IMR-90 (cell line): Measurements from ENCODE around the gene JAKMIP2. TPM values are rescaled to one million over a fixed set of nuclear protein-coding genes. Genes with fewer than 3 reads are reported as not detected.

Source experiments
- ATAC-seq: fragments of 200-7000 bp; cut with Tn5 transposase; 2 replicates; pipeline ENCODE4 v1.9.1; 2020; ENCODE audit warnings: low read depth, mild to moderate bottlenecking, moderate library complexity
- BruUV-seq: library from RNA; stranded (reverse); fragments of 400-500 nt; replicated peaks from 2 replicates; lab custom pipeline; 2021; lab: Mats Ljungman, UMichigan
- CTCF ChIA-PET: fragments of 300-600 bp; formaldehyde crosslinking; extraction: SDS; loops from one replicate; lab custom pipeline; 2021; ENCODE audit warnings: antibody characterized with exemption; lab: Yijun Ruan, JAX
- POLR2A ChIA-PET: fragments of 300-600 bp; sonication (Branson Sonifier 250); formaldehyde crosslinking; loops from one replicate; lab custom pipeline; 2022; ENCODE audit warnings: antibody characterized with exemption; ENCODE audit not compliant: unreplicated experiment; lab: Charles Lee
- DNase-seq: peaks from one replicate; pipeline ENCODE4 v3.0.0; 2013
- H2AFZ ChIP-seq: replicated peaks from 2 replicates; pipeline ENCODE3; 2013; ENCODE audit warnings: low read length, mild to moderate bottlenecking; ENCODE audit not compliant: poor library complexity
- H2AK5ac ChIP-seq: 2 replicates; pipeline ENCODE4 v1.6.1; 2013; ENCODE audit warnings: low read depth, low read length, inconsistent platforms
- H2AK9ac ChIP-seq: replicated peaks from 2 replicates; pipeline ENCODE3; 2013; ENCODE audit warnings: mild to moderate bottlenecking, low read depth, low read length, moderate library complexity; ENCODE audit not compliant: poor library complexity
- H2BK120ac ChIP-seq: 2 replicates; pipeline ENCODE4 v1.6.1; 2013; ENCODE audit warnings: low read depth, low read length, inconsistent platforms
- H2BK15ac ChIP-seq: 3 replicates; pipeline ENCODE4 v1.6.1; 2013; ENCODE audit warnings: low read depth, low read length, inconsistent platforms
- H2BK20ac ChIP-seq: 2 replicates; pipeline ENCODE4 v1.6.1; 2013; ENCODE audit warnings: low read depth, mild to moderate bottlenecking, inconsistent platforms, low read length, moderate library complexity
- H2BK5ac ChIP-seq: 2 replicates; pipeline ENCODE4 v1.6.1; 2013; ENCODE audit warnings: mild to moderate bottlenecking, low read depth, low read length, inconsistent platforms; ENCODE audit not compliant: poor library complexity, severe bottlenecking
- H3K14ac ChIP-seq: replicated peaks from 2 replicates; pipeline ENCODE4 v1.6.1; 2013; ENCODE audit warnings: low read depth, low read length, inconsistent platforms
- H3K18ac ChIP-seq: 2 replicates; pipeline ENCODE4 v1.6.1; 2013; ENCODE audit warnings: low read depth, low read length, control low read depth
- H3K23ac ChIP-seq: 2 replicates; pipeline ENCODE4 v1.6.1; 2013; ENCODE audit warnings: low read depth, low read length, inconsistent platforms
- H3K27ac ChIP-seq: 2 replicates; pipeline ENCODE4 v1.5.1; 2013; ENCODE audit warnings: mild to moderate bottlenecking, control low read depth, low read length; ENCODE audit not compliant: insufficient read depth
- H3K27me3 ChIP-seq: 2 replicates; pipeline ENCODE4 v1.6.1; 2013; ENCODE audit warnings: low read length; ENCODE audit not compliant: control insufficient read depth, insufficient read depth
- H3K36me3 ChIP-seq: 2 replicates; pipeline ENCODE4 v1.6.1; 2013; ENCODE audit warnings: low read length, mixed read lengths; ENCODE audit not compliant: control insufficient read depth, insufficient read depth
- H3K4ac ChIP-seq: 2 replicates; pipeline ENCODE4 v1.6.1; 2013; ENCODE audit warnings: low read depth, low read length, inconsistent platforms
- H3K4me1 ChIP-seq: 2 replicates; pipeline ENCODE4 v1.6.1; 2013; ENCODE audit warnings: low read length, mixed read lengths; ENCODE audit not compliant: control insufficient read depth, insufficient read depth
- H3K4me2 ChIP-seq: 2 replicates; pipeline ENCODE4 v1.6.1; 2013; ENCODE audit warnings: low read depth, mild to moderate bottlenecking, control low read depth, low read length, moderate library complexity
- H3K4me3 ChIP-seq: 2 replicates; pipeline ENCODE4 v1.5.1; 2013; ENCODE audit warnings: low read depth, mild to moderate bottlenecking, control low read depth, low read length, moderate library complexity; ENCODE audit not compliant: insufficient read depth
- H3K56ac ChIP-seq: 2 replicates; pipeline ENCODE4 v1.6.1; 2013; ENCODE audit warnings: low read length, inconsistent platforms; ENCODE audit not compliant: insufficient read depth; ENCODE audit errors: extremely low read depth
- H3K79me1 ChIP-seq, 2 experiments: 2 replicates each; pipeline ENCODE4 v1.6.1; 2013; ENCODE audit warnings: low read length in 2 of 2, inconsistent platforms in 1 of 2, low read depth in 1 of 2
- H3K9ac ChIP-seq: 2 replicates; pipeline ENCODE4 v1.6.1; 2013; ENCODE audit warnings: low read depth, low read length, control low read depth
- H3K9me1 ChIP-seq: 2 replicates; pipeline ENCODE4 v1.6.1; 2013; ENCODE audit warnings: low read length, inconsistent platforms; ENCODE audit not compliant: insufficient read depth
- H3K9me3 ChIP-seq: 2 replicates; pipeline ENCODE4 v1.6.1; 2013; ENCODE audit warnings: low read length; ENCODE audit not compliant: control insufficient read depth, insufficient read depth
- H4K20me1 ChIP-seq: 2 replicates; pipeline ENCODE4 v1.6.1; 2013; ENCODE audit warnings: low read length, inconsistent platforms; ENCODE audit not compliant: insufficient read depth
- H4K5ac ChIP-seq: 2 replicates; pipeline ENCODE4 v1.6.1; 2013; ENCODE audit warnings: mild to moderate bottlenecking, low read depth, low read length, control low read depth
- H4K8ac ChIP-seq, 2 experiments: 2 replicates each; pipeline ENCODE4 v1.6.1; 2013; ENCODE audit warnings: low read depth in 2 of 2, low read length in 2 of 2, control low read depth in 1 of 2, inconsistent platforms in 1 of 2
- H4K91ac ChIP-seq: 2 replicates; pipeline ENCODE4 v1.6.1; 2013; ENCODE audit warnings: low read depth, low read length, inconsistent platforms; ENCODE audit not compliant: insufficient read depth
- BHLHE40 ChIP-seq: fragments of 150-350 bp; IDR thresholded peaks from 2 replicates; pipeline ENCODE4 v1.6.1; 2016; ENCODE audit warnings: mild to moderate bottlenecking, low read depth, low read length
- CEBPB ChIP-seq: IDR thresholded peaks from 2 replicates; pipeline ENCODE4 v1.6.1; 2012; ENCODE audit warnings: low read depth, low read length, improper control_type of control experiment
- CHD1 ChIP-seq: IDR thresholded peaks from 2 replicates; pipeline ENCODE4 v1.6.1; 2012; ENCODE audit warnings: low read depth, low read length, improper control_type of control experiment
- CTCF ChIP-seq: conservative IDR thresholded peaks from 2 replicates; pipeline ENCODE4 v1.5.1; 2012; ENCODE audit warnings: mild to moderate bottlenecking, low read depth, low read length, improper control_type of control experiment
- ELK1 ChIP-seq: fragments of 150-350 bp; IDR thresholded peaks from 2 replicates; pipeline ENCODE4 v1.6.1; 2016; ENCODE audit warnings: low read depth, mild to moderate bottlenecking, low read length, moderate library complexity, borderline replicate concordance
- FOS ChIP-seq: fragments of 150-350 bp; IDR thresholded peaks from 2 replicates; pipeline ENCODE4 v1.6.1; 2016; ENCODE audit warnings: low read depth, low read length
- MAFK ChIP-seq: IDR thresholded peaks from 2 replicates; pipeline ENCODE4 v1.6.1; 2012; ENCODE audit warnings: low read depth, low read length, improper control_type of control experiment
- MAZ ChIP-seq: IDR thresholded peaks from 2 replicates; pipeline ENCODE4 v1.6.1; 2012; ENCODE audit warnings: low read depth, mild to moderate bottlenecking, low read length, improper control_type of control experiment, moderate library complexity, borderline replicate concordance
- MXI1 ChIP-seq: IDR thresholded peaks from 2 replicates; pipeline ENCODE4 v1.6.1; 2012; ENCODE audit warnings: low read depth, mild to moderate bottlenecking, low read length, moderate library complexity, borderline replicate concordance
- NFE2L2 ChIP-seq: fragments of 150-350 bp; IDR thresholded peaks from 2 replicates; pipeline ENCODE4 v1.6.1; 2016; ENCODE audit warnings: low read depth, mild to moderate bottlenecking, low read length
- POLR2A ChIP-seq: IDR thresholded peaks from 2 replicates; pipeline ENCODE4 v1.6.1; 2012; ENCODE audit warnings: mild to moderate bottlenecking, low read depth, low read length
- RAD21 ChIP-seq: IDR thresholded peaks from 2 replicates; pipeline ENCODE4 v1.6.1; 2012; ENCODE audit warnings: low read length, improper control_type of control experiment
- RCOR1 ChIP-seq: IDR thresholded peaks from 2 replicates; pipeline ENCODE4 v1.6.1; 2012; ENCODE audit warnings: mild to moderate bottlenecking, low read length, improper control_type of control experiment; ENCODE audit not compliant: insufficient replicate concordance
- RFX5 ChIP-seq: IDR thresholded peaks from 2 replicates; pipeline ENCODE4 v1.8.0; 2012; ENCODE audit warnings: low read depth, mild to moderate bottlenecking, low read length, moderate library complexity
- SMC3 ChIP-seq: fragments of 150-350 bp; IDR thresholded peaks from 2 replicates; pipeline ENCODE4 v1.6.1; 2016; ENCODE audit warnings: low read depth, mild to moderate bottlenecking, antibody characterized with exemption, low read length, moderate library complexity
- USF2 ChIP-seq: fragments of 150-350 bp; IDR thresholded peaks from 2 replicates; pipeline ENCODE4 v1.6.1; 2017; ENCODE audit warnings: mild to moderate bottlenecking, antibody characterized with exemption, low read length, low read depth
- WGBS, 2 experiments: methylation state at CpG; one replicate each; pipeline versions ENCODE4 v1.1.5 to v1.1.7; 2013; ENCODE audit warnings: missing lambda C conversion rate in 2 of 2; ENCODE audit not compliant: insufficient read length in 1 of 2; ENCODE audit errors: extremely low coverage in 2 of 2; 5-methylcytosine and 5-hydroxymethylcytosine counted together
- dilution Hi-C: fragments of 300-500 bp; cut with HindIII; formaldehyde crosslinking; loops from one replicate; pipeline ENCODE4 v1.14.3; 2018; ENCODE audit warnings: low sequenced_read_pairs; ENCODE audit not compliant: unreplicated experiment
- in situ Hi-C: fragments of 300-500 bp; cut with MboI; formaldehyde crosslinking; loops from 3 replicates; pipeline ENCODE4 v1.14.3; 2019; ENCODE audit warnings: low sequenced_read_pairs, inconsistent platforms, mixed read lengths
- intact Hi-C: fragments of 100-400 bp; cut with micrococcal nuclease; formaldehyde crosslinking; loops from 2 replicates; pipeline ENCODE4 v1.10.0; 2022
- polyA plus RNA-seq, 3 experiments: library from polyadenylated mRNA; depleted of rRNA; stranded (reverse); fragments of >200 nt; gene quantifications; 2 replicates each; pipeline ENCODE4 v1.2.3, GENCODE V29; 2012; ENCODE audit warnings: low replicate concordance in 1 of 3
- total RNA-seq: library from RNA; depleted of rRNA; stranded (reverse); fragments of >200 nt; gene quantifications from 2 replicates; pipeline ENCODE4 v1.2.3, GENCODE V29; 2012

The JAKMIP2 gene
- total and polyA plus RNA-seq, 2 of the 4 experiments (the other 2 are of a cell fraction), result under 0.01 TPM; not detected in 1

GRCh38 chr5:147669169-147669869, 113.2 kb downstream of the JAKMIP2 start:
- no TSS peak for BruUV-seq
- no peak overlapping the region for H2AFZ ChIP-seq
- in situ Hi-C loops (no loop called here), intact Hi-C loops (no loop called here), dilution Hi-C loops (no loop called here)
- no peaks in the 10 kb centered on the region for H3K36me3 ChIP-seq
- H3K4me1 ChIP-seq, result no peaks in the 10 kb centered on the region
- H3K27ac ChIP-seq, result no peak overlapping the region
- no peaks in the 10 kb centered on the region for H3K9me1 ChIP-seq
- no peak overlapping the region for H2BK5ac ChIP-seq
- H3K4ac ChIP-seq, result no peak overlapping the region
- H4K91ac ChIP-seq, result no peak overlapping the region
- WGBS, 2 experiments, result 52% methylated on average over 4 of the region's 9 CpGs; no CpG with 5 or more reads in 1 of the 2 experiments
- H4K20me1 ChIP-seq, result no peaks in the 10 kb centered on the region
- H3K4me2 ChIP-seq, result no peak overlapping the region
- ATAC-seq (no peak), DNase-seq (no peak)
- H2BK15ac ChIP-seq, result no peak overlapping the region
- no peaks in the 10 kb centered on the region for H3K9me3 ChIP-seq
- no peak overlapping the region for H2BK20ac ChIP-seq
- H2AK5ac ChIP-seq, result no peak overlapping the region
- no peaks in the 10 kb centered on the region for H3K79me1 ChIP-seq
- no peak overlapping the region for H4K5ac ChIP-seq
- ChIA-PET POLR2A (no interaction called here), CTCF (no interaction called here)
- no peaks in the 10 kb centered on the region; the same call in 1 of the 2 replicates for H3K27me3 ChIP-seq
- H3K18ac ChIP-seq, result no peak overlapping the region
- H4K8ac ChIP-seq, result no peak overlapping the region
- H2AK9ac ChIP-seq, result no peak overlapping the region
- H3K56ac ChIP-seq, result no peak overlapping the region
- no peak overlapping the region for H3K23ac ChIP-seq
- no peak overlapping the region for H3K9ac ChIP-seq
- H3K4me3 ChIP-seq, result no peak overlapping the region
- TF ChIP-seq CEBPB (no peak), MAZ (no peak), FOS (no peak), CHD1 (no peak), NFE2L2 (no peak), USF2 (no peak), CTCF (no peak), BHLHE40 (no peak), MAFK (no peak), RFX5 (no peak), ELK1 (no peak), SMC3 (no peak), MXI1 (no peak), RAD21 (no peak), RCOR1 (no peak), POLR2A (no peak)
- H2BK120ac ChIP-seq, result no peak overlapping the region
- H3K14ac ChIP-seq, result no peak overlapping the region
